B cell (primary cell): Measurements from ENCODE around the gene HES4.

Experiments used
- EZH2 ChIP-seq: IDR thresholded peaks from 2 replicates; pipeline ENCODE4 v1.6.1; 2012; ENCODE audit warnings: borderline replicate concordance, low read depth, mild to moderate bottlenecking, moderate library complexity, low read length; ENCODE audit not compliant: insufficient read depth, poor library complexity, severe bottlenecking
- TF ChIP-seq, protein P1 (sequence below): fragments of 200-600 bp; IDR thresholded peaks from one replicate; pipeline ENCODE4 v1.8.0; 2022; ENCODE audit warnings: antibody characterized with exemption, mild to moderate bottlenecking

DNA sequence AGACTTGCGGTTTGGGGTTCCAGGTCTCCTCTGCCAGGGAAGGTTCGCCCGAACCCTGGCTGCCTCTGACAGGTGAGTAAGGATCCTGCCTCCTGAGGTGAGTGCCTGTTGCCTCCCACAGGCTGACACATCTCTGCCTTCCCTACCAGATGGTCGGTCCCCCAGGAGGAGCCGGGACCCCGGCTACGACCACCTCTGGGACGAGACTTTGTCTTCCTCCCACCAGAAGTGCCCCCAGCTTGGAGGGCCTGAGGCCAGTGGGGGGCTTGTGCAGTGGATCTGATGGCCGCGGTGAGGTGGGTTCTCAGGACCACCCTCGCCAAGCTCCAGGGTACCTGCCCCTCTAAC is 25.6 kb downstream of the HES4 start:
- TF ChIP-seq, protein P1, sequence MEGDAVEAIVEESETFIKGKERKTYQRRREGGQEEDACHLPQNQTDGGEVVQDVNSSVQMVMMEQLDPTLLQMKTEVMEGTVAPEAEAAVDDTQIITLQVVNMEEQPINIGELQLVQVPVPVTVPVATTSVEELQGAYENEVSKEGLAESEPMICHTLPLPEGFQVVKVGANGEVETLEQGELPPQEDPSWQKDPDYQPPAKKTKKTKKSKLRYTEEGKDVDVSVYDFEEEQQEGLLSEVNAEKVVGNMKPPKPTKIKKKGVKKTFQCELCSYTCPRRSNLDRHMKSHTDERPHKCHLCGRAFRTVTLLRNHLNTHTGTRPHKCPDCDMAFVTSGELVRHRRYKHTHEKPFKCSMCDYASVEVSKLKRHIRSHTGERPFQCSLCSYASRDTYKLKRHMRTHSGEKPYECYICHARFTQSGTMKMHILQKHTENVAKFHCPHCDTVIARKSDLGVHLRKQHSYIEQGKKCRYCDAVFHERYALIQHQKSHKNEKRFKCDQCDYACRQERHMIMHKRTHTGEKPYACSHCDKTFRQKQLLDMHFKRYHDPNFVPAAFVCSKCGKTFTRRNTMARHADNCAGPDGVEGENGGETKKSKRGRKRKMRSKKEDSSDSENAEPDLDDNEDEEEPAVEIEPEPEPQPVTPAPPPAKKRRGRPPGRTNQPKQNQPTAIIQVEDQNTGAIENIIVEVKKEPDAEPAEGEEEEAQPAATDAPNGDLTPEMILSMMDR = no peak
- no peak for TF ChIP-seq EZH2
